RPMI7951 (cell line): ENCODE measurements around the gene DIS3L. TPM values are rescaled to one million over a fixed set of nuclear protein-coding genes. Genes with fewer than 3 reads are reported as not detected.
A peak's percentile ranks its signal among the peaks of the same experiment; 100 is the strongest.
"Not testable (repeated sequence)": the region's sequence is repeated elsewhere in the genome, so short reads cannot be mapped to it uniquely, and the experiment has no call there.

Experiments
- DNase-seq: peaks from one replicate; pipeline ENCODE4 v3.0.0-alpha.2; 2012; ENCODE audit warnings: low read depth
- total RNA-seq: library from RNA; depleted of rRNA; stranded (reverse); fragments of >200 nt; shearing (Covaris generic); gene quantifications from 2 replicates; pipeline ENCODE4 v1.2.3, GENCODE V29; 2014

Gene DIS3L
- total RNA-seq, 1 experiment from 2014 or later = 10.5 TPM

- DNase-seq = no peak
Observed at GRCh38 chr15:66309828-66310227, 16.5 kb downstream of the DIS3L start.

DNA sequence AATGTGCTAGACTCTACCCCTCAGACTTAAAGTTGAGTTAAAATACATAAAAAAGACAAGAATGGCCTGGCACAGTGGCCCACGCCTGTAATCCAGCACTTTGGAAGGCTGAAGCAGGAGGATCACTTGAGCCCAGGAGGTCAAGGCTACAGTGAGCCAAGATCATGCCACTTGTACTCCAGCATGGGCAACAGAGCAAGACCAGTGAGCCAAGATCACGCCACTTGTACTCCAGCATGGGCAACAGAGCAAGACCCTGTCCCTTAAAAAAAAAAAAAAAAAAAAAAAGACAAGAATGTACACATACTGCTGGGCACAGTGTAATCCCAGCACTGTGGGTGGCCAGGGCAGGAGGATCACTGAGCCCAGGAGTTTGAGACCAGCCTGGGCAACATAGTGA, 17.4 kb downstream of the DIS3L start:
- no peak for DNase-seq

- no peak for DNase-seq
Observed at GRCh38 chr15:66312144-66312543, 18.8 kb downstream of the DIS3L start.

GRCh38 chr15:66323312-66323928, 30.1 kb downstream of the DIS3L start:
- DNase-seq = no peak

DNA sequence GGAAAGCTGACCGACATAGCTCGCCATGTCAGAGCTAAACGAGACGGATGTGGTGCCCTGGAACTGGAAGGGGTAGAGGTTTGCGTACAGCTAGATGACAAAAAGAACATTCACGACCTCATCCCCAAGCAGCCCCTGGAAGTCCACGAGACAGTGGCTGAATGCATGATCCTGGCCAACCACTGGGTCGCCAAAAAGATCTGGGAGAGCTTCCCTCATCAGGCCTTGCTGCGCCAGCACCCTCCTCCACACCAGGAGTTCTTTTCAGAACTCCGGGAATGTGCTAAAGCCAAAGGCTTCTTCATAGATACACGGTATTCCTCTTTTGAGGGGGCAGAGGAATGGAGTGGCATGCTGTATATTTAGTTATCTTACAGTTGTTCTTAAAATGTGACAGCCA, 32.7 kb downstream of the DIS3L start:
- DNase-seq = no peak

DNA sequence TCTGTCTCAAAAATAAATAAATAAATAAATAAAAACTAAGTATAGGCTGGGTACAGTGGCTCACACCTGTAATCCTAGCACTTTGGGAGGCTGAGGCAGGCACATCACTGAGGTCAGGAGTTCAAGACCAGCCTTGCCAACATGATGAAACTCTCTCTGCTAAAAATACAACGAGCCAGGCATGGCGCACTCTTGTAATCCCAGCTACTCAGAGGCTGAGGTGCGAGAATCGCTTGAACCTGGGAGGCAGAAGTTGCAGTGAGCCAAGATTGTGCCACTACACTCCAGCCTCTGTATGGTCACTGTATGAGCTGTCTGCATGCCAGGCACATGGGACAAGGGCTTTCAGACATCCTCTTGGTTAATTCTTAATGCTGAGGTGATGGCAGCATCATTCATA, 34.4 kb downstream of the DIS3L start:
- DNase-seq = no peak

GRCh38 chr15:66328771-66329170, 35.4 kb downstream of the DIS3L start:
- no peak for DNase-seq

GRCh38 chr15:66348530-66348929, 55.2 kb downstream of the DIS3L start:
- not testable (repeated sequence) for DNase-seq

DNA sequence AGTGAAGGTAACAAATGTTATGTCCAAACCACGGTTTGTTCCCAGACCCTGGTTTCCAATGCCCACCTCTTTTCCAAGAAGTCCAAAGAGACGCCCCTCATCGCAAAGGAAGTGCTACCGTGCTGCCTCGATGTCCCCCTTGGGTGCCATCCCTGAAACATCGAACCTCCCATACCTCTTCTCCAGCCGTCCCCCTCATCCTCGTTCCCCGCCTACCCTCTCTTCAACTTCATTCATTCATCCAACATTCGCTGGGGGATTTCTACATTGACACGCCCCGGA, 62.6 kb downstream of the DIS3L start:
- no peak for DNase-seq

- DNase-seq = peak; percentile 95
Observed at GRCh38 chr15:66356359-66357236, 63.2 kb downstream of the DIS3L start, which contains the start of gene TIPIN. Gene TIPIN, minus strand, starts transcription at chr15:66356685. Its CDS starts 3,738 bp downstream, at chr15:66352947.

DNA sequence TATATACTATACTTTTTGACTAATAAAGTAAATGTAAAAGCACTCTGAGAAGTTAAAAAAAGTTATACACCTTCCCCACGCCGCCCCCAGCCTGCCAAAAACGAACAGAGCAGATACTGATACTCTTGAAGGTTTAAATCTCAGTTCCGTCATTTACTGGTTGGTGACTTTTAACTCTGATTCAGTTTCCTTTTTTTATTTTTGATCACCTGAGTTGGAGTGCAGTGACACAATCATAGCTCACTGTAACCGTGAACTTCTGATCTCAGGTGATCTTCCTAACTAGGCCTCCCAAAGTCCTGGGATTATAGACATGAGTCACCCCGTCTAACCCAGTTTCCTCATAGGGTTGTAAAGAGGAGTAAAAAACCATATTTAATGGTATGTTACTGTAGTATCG, 66.4 kb downstream of the DIS3L start:
- DNase-seq = no peak

DNA sequence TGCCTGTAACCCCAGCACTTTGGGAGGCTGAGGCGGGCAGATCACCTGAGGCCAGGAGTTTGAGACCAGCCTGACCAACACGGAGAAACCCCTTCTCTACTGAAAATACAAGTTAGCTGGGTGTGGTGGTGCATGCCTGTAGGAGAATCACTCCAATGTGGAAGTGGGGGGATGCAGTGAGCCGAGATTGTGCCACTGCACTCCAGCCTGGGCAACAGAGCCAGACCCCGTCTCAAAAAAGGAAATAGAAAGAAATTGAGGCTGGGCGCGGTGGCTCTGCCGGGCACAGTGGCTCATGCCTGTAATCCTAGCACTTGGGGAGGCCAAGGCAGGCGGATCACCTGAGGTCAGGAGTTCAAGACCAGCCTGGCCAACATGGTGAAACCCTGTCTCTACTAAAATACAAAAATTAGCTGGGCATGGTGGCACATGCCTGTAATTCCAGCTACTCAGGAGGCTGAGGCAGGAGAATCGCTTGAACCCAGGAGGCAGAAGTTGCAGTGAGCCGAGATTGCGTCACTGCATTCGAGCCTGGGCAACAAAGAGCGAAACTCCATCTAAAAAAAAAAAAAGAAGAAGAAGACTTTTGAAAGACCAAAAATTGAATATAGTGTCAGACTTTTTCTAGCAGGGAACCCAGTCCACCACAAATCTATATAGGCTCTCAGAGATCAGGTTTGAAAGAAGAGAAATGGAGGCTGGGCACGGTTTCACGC, 68.5 kb downstream of the DIS3L start:
- not testable (repeated sequence) for DNase-seq

- no peak for DNase-seq
Observed at GRCh38 chr15:66362776-66363175, 69.4 kb downstream of the DIS3L start.

GRCh38 chr15:66364944-66365528, 71.7 kb downstream of the DIS3L start:
- no peak for DNase-seq

DNA sequence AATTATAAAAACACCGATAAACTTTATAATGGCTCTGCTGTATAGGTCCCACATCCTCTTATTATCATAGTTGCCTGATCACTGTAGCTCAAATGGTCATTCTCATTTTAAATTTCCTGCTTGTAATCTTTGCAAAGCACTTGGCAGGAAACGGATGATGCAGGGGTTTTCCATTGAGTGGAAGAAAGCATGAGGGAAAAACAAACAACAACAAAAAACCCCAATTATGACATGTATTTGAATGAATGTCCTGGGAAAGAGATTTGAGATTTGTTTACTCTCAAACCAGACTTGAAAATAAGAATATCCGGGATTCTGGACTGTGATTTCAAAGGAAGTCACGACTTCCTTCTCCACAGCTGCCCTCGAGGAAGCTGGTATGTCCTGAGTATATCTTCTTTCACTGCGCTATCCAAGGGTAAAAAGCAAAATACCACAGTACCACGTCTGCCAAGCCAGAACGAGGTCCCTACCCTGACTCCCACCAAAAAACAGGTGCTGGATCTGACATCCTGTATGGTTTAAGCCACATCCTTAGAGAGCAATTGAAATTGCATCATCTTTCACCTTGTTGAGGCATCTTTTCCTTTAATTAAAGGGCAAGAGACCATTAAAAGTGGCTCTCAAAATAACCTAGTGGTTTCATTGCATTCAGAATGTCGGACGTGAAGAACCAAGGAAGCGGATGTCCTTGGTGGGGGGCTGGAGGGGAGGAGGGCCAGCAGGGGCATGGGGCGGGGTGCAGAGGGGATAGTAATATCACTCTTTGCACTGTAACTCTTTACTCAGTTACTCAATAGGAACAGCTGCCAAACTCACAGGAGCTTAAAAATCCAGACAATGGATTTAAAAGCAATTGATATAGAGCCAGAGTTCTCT, 76.6 kb downstream of the DIS3L start:
- DNase-seq = peak; percentile 61

GRCh38 chr15:66374179-66374578, 80.8 kb downstream of the DIS3L start:
- DNase-seq = no peak

DNA sequence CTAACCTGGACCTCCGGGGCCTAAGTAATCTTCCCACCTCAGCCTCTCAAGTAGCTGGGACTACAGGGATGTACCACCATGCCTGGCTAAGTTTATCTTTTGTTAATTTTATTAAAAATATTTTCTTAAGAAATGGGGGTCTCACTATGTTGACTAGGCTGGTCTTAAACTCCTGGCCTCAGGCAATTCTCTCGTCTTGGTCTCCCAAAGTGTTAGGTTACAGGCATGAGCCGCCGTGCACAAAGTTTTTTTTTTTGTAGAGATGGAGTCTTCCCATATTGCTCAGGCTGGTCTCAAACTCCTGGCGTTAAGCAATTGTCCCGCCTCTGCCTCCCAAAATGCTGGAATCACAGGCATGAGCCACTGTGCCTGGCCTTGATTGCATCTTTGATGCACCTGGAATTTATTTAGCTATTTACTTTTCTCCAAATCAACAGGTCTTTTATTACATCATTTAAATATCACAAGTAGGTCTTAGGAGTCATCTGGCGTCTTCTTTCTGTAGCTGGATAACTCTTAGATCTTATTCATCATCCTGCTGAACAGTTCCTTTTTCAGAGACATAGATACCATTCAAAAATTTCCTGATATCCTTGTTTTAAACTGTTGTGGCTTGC, 85.6 kb downstream of the DIS3L start:
- no peak for DNase-seq

- DNase-seq = not testable (repeated sequence)
Observed at GRCh38 chr15:66381376-66381775, 88.0 kb downstream of the DIS3L start.
